LNCAP (cell line): Measurements from ENCODE around the gene ZSWIM4.

ENCODE experiments used
- CTCF ChIP-seq: fragments of 450-650 bp; IDR thresholded peaks from 2 replicates; pipeline ENCODE4 v1.5.1; 2017; ENCODE audit warnings: mild to moderate bottlenecking

ZSWIM4 gene

GRCh38 chr19:13868663-13869062 lies 73.4 kb downstream of the ZSWIM4 start:
- TF ChIP-seq CTCF: no peak

GRCh38 chr19:13869281-13869680 lies 74.0 kb downstream of the ZSWIM4 start:
- no peak for TF ChIP-seq CTCF

DNA sequence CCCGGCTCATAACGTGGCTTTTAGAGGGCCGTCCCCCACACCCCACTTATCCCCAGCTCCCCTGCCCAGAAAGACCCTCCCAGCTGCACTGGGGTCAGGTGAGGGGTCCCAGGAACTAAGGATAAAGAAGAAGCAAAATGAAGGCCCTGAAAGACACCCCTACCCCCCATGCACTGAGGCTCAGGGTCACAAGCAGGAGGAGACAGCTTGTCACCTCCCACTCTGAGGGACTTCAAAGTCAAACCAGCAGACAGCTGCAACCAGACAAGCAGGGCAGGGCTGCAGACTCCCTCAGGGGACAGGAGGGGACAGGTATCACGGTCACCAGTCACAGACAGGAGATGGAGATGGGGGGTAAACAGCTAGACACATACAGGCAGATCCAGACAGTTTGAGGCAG lies 75.6 kb downstream of the ZSWIM4 start:
- TF ChIP-seq CTCF: no peak

DNA sequence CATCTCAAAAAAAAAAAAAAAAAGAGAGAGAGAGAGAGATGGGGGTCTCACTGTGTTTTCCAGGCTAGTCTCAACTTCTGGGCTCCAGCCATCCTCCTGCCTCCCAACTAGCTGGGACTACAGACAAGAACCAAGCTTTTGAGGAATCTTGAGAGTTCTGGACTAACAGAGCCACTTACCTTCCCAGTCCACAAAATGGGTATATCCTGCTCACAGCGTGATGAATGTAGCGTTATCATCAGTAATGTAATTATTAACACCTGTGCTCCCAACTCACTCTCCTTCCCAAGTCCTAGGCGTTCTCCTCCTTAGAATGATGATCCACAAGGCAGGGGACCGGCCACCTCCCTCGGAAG lies 77.1 kb downstream of the ZSWIM4 start:
- TF ChIP-seq CTCF: no peak

DNA sequence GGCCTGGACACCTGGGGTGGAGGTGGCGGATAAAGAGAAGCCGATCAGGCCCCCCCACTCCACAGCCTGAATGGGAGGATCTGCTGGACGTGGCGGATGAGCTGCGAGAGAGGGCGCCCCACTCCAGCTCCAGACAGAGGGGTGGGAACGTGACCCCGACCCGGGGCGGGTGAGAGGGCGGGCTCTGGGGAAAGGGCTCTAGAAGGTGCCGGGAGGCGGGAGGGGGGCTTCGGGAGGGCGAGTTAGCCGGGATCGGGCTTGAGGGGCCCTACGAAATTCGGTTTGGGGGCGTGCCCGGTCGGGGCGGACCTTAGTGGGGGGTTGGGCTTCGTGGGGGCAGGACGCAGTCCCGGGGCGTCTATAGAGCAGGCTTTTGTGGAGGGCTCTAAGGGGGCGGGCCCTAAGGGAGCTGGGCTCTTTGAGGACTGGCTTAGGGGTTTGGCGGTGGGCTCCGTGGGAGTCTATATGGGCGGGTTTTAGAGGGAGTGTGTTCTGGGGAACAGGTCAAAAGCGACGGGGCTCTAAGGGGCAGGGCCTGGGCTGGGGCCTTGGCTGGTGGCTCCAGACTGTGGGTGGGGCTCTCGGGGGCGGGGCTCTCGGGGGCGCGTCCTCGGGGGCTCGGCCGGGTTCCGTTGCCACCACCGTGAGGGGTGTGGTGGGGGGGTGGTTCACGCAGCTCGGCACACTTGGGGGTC lies 77.6 kb downstream of the ZSWIM4 start:
- no peak for TF ChIP-seq CTCF

DNA sequence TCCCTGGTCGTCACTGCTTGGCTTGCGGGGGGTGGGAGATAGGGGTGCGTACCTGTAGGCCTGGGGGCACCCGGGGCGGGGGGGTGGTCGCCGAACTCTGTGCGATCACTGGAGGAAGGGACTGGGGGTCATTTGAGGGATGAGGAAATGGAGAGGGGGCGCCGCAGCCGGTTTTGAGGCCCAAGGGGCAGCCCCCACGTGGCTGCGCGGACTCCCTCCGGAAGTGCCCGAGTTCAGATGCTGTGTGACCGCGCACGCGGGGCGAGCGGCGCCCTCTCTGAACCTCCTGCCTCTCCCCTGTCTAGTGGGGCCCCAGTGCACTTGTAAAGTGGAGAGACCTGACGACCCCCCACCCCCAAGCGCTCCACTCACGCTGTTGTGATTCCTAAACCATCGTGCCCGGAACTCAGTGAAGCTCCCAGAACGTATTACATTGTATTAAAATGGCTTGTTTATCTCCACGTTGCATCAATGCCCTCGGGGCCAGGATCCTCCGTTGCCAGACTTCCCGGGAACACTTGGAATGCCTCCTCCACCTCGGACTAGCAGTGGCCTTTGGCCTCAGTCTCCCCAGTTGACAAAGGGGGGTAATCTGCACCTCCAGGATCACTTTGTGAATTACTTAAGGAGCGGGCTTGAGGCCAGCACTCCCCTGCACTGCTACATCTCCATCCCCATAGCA lies 78.7 kb downstream of the ZSWIM4 start:
- TF ChIP-seq CTCF: no peak

GRCh38 chr19:13875824-13876223 lies 80.6 kb downstream of the ZSWIM4 start:
- TF ChIP-seq CTCF: no peak

DNA sequence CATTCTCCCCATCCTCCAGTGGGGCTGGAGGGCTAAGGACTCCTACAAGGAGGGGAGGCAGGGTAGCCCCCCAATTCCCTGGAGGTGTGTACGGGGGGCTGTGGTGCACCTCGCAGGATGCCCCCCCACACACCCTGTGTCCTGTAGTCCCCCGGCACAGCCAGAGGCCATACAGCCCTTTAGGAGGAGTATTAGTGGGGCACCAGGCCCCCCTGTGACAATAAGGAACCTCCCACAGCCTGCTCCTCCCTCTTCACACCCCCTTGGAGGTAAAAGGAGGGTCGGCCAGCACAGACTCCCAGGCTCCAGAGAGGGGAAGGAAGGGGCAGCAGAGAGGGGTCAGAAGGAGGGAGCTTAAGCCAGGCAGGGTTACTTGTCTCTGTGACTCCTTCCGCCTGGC lies 81.6 kb downstream of the ZSWIM4 start, which contains the start of gene NANOS3:
TSS of gene NANOS3 (plus strand) at position 301 of the 400 bp plus-strand sequence. CDS start 115 bp downstream, outside the sequence.
- TF ChIP-seq CTCF: no peak
